HG03571 (cell line): ENCODE results near the gene NRIP3.
"Not testable (repeated sequence)": the region's sequence is repeated elsewhere in the genome, so short reads cannot be mapped to it uniquely, and the experiment has no call there.

Experiments
- ATAC-seq: cut with Tn5 transposase; IDR thresholded peaks from one replicate; pipeline ENCODE4 v1.9.1; 2021; ENCODE audit not compliant: unreplicated experiment

NRIP3 gene

DNA sequence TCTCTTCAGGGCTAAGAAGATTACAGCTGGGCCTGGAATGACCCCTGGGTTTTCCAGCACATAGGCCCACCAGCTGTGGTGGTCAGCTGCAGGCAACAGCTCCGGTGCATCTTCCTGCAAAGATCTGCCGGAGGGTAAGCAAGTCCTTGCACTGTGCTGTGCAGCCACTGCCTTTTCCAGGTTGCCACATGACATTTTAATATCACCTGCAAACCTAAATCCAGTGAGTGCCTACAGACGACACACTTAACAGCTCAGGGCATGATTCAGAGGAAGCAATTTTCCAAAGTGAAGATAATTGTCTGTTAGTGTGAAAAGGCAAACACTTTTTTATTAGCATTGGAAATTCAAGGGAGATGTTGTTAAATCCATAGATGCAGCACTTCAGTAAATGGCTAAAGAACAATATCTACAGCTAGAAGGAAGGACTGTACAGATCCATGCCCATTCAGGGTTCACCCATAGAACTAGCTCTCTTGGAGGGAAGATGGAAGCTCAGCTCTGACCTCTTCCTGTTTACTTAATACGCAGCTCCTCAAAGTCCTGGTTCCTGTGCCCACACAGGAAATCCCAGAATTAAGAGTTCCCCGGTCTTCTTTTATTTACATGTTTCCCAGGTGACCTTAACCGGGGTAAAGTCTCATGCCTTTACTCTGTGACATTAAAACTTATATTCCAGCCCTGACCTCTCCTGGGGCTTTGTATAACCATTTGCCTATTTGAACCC is 13.3 kb upstream of the NRIP3 start:
- ATAC-seq: no peak

DNA sequence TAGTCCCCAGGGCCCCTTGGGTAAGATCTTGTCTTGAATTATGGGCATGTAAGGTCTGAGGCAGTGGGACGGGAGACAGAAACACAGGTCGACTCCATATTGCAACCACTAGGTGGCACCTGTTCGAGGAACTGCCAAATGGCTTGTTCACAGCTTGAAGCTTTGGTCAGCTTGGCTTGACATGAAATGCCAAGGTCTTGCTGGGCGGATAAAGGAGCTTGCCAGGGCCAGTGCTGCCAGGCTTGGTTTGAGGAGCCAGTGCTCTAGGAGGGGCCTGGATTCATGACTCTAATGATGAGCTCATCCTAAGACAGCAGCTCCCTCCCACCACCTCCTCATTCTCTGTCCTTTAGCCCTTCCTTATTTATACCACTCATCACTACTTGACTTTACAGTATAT is 11.9 kb upstream of the NRIP3 start:
- ATAC-seq: peak; percentile 86

DNA sequence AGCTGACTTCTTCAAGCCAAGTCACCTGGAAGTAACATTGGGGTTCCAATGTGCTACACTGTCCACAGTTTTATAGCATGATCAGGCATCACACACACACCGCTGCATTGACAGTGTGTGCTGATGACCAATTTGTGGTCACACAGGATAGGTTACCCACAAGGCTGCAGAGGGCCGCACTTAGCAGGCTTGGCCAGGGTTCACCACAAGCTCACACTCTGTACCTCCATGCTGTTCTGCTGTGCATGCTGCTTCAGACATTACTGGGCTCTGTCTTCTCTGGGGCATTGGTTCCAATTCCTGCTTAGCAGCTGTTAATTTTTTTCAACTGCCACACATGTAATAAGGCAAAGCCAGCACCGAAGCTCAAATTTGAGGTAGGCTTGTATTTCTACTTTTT is 11.0 kb upstream of the NRIP3 start:
- ATAC-seq: no peak

DNA sequence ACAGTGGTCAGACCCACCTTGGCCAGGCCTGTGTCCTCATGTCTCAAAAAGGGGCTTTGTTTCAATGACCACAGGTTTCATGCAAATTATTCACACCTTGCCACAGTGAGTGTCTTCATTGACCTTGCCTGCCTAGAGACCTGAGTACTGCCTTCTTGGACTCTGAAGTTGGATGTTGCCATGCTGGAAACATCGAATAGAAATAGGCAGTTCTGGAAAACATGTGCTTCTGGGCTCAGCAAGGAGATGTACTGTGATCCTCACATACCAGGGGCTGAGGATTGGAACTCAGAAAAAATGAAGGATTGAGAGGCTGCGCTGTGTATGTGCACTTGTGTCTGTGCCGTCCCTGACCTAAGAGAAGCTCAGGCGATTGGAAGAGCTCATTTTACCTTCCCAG is 9.6 kb upstream of the NRIP3 start:
- no peak for ATAC-seq

DNA sequence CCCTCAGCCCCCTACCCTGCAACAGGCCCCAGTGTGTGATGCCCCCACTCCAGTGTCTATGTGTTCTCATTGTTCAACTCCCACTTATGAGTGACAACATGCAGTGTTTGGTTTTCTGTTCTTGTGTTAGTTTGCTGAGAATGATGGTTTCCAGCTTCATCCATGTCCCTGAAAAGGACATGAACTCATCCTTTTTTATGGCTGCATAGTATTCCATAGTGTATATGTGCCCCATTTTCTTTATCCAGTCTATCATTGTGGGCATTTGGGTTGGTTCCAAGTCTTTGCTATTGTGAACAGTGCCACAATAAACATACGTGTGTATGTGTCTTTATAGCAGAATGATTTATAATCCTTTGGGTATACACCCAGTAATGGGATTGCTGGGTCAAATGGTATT is 5.7 kb upstream of the NRIP3 start:
- not testable (repeated sequence) for ATAC-seq

DNA sequence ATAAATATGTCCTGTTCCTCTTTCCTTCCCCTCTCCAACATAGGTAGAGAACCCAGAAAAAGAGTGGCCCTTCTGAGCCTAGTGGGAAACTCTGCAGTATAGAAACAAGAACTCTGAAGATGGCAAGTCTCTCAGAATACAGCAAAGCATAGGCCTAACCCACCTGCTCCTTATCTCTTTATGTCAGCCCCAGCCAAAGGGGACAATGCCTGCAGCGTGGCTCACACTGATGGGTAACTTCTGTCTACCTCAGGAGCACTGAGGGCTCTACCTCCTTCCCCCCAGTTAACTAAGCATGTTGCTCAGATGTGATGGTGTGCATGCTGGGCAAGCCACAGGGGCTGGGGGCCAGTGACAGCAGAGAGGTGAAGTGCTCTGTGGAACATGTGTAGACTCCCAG is 4.9 kb upstream of the NRIP3 start:
- no peak for ATAC-seq

DNA sequence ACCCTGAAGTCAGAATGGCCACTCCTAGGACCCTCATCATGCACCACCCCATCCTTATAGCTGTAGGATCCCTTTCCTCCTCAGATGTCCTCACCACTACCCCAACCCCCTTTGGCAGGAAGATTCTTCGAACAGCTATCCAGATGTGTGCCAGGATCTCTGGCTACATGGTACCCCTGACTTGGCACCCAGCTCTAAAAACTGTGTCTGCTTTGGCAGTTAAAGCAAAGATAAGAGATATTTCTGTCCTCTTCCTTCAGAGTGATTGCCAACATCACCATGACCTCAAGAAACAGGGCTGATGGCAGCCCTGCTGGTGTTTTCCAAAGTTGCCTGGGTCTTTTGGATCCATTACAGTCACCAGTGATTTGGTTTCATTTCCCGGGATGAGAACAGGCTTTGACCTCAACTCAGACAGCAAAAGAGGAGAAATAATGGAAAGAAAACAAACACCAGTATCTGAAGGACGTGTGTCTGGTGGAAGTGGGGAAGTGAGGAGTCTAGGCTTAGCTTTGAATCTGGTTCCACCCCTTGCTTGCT is 4.3 kb upstream of the NRIP3 start:
- no peak for ATAC-seq

- ATAC-seq: no peak
Observed at GRCh38 chr11:9005087-9005486, 1.3 kb upstream of the NRIP3 start.

DNA sequence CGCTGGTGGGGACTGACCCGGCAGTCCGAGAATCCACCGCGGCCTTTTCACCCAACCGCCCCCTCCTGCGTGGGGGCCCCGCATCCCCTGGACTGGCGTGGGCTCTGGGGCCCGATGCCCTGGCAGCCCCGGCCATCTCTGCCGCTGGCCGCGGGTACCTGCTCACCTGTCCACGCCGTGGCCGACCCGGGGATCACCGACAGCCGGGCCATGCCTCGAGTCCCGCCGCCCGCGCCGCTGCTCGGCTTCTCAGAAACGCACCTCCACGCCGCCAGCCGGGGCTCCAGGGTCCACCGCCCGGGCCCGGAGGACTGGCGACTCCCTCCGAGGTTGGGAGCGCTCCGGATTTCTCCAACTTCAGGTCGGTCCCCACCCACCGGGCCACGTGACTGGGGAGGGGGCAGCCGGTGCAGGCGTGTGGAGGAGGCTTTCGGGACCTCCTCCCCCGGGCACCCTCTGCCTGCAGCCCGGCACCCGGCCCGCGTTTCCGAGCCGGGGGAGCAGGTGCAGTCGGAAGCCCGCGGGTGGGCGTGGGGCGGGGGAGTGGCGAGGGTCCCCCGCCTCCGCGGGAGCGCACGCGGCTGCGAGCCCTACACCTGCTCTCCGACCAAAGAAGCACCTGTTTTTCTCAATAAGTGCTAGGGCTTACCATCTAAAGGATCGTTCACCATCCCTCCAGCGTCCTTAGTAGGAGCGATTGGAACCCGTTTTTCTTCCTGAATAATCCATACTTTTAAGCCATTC is 554 bp upstream of the NRIP3 start:
- no peak for ATAC-seq

- no peak for ATAC-seq
Observed at GRCh38 chr11:9002920-9003572, 755 bp downstream of the NRIP3 start.

- no peak for ATAC-seq
Observed at GRCh38 chr11:9001736-9002135, 2.1 kb downstream of the NRIP3 start.

DNA sequence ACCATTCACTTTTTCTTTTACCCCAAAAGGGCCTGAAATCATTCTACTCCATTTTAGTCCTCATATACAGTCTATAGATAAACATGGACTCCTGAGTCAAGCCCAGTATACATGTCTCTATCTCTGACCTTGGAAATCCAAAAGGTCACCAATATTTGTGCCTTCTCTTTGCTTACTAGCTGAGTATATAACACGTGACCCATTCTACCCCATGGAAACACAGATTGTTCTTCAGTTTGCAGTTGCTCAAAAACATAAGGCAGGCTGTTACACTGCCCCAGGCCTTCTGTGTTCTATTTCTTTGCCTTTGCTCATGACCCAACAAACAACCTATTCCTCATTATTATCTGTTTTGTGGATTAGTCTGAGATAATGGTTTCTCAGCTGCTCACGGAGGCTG is 5.8 kb downstream of the NRIP3 start:
- ATAC-seq: no peak

DNA sequence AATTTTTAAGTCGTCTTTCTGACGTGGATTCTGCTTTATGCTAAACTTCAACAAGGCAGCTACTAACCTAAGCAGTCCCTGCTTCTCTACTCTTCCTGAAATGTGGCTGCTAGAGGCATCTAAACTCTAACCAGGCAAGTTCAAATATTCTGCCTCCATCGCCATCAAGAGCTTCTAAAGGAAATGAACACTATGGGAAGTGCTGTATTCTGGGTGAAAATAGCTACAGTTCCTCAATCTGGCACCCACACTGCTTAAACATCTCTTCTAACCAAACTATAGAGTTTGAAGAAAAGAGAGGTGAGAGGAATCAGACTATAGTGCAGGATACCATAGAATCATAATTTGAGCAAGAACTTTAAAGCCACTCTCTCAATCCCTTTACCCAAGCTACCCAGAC is 6.3 kb downstream of the NRIP3 start:
- ATAC-seq: no peak

GRCh38 chr11:8989453-8989852 is 14.3 kb downstream of the NRIP3 start:
- no peak for ATAC-seq

GRCh38 chr11:8988329-8989234 is 15.2 kb downstream of the NRIP3 start:
- no peak for ATAC-seq

DNA sequence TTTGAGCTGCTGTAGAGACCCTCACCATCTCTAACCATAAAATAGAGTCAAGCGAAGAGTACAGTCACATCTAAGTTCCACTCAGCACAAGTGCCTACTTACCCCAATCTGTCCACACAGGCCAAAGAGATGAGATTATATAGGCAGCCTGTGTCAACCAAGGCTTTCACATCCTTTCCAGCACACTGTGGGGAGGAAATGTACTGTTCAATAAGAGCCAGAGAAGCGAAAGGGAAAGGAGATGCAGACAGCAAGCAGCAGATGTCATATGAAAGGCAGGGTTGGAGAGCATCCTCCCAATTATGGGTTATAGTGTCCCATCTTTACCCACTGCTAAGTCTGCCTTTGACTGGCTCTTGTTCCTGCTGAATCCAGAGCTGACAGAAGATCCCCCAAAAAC is 16.4 kb downstream of the NRIP3 start:
- ATAC-seq: no peak

DNA sequence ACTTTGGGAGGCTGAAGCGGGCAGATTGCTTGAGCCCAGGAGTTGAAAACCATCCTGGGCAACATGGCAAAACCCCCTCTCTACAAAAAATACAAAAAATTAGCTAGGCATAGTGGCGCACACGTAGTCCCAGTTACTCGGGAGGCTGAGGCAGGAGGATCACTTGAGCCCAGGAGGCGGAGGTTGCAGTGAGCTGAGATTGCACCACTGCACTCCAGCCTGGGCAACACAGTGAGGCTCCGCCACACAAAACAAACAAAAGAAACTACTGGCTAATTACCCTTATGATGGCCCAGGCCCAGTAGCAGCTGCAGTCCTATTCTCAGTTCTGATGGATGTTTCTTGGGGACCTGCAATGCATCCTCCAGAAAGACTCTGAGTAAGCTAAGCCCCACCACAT is 17.0 kb downstream of the NRIP3 start:
- not testable (repeated sequence) for ATAC-seq

DNA sequence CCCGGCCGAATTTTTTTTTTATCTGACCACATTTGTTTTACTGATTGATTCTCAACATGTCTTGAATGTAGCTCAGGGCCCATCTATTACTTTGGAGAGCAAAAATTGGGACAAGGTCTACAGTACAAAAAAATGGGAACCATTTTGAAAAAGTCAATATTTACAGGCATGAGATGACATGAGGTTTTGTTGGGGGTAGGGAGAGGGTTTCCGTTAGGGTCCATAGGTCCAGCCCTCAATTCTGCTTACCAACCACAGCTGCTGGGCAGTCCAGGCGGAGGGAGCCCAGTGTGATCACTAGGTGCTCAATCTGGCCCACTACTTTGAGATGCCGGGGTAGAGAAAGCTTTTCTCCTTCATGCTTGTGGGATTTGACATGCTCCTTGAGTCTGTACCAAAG is 18.3 kb downstream of the NRIP3 start:
- ATAC-seq: no peak

DNA sequence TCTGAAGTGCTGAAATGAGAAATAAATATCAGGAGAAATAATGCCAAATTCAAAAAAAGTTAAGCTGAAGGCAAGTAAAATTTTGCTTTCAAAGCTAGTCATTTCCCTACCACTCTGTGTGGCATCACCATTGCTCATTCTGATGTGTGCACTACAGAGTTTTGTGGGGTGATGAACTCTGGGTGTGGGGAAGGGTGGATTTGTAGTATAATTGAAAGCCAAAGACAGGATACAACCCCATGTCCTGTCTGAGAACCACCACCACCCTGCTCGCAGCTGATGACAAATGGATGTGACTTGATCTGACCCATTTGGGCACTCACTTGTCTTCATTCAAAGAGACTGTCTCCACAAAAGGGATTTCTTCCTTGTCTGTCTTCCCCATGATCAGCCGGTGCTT is 20.2 kb downstream of the NRIP3 start:
- ATAC-seq: no peak

- no peak for ATAC-seq
Observed at GRCh38 chr11:8980485-8980884, 23.3 kb downstream of the NRIP3 start.

- ATAC-seq: not testable (repeated sequence)
Observed at GRCh38 chr11:8979365-8979764, 24.4 kb downstream of the NRIP3 start.
